Measurements from ENCODE around the gene PANK4.

PANK4 gene

GRCh38 chr1:2535455-2535854, 9.1 kb upstream of the PANK4 start:
- Histone ChIP-seq H3K4me2 (ENCODE audit: low read length) (no peak overlapping the region), H3K27me3 (ENCODE audit: control insufficient read depth, insufficient read depth, low read length) (no peaks in the 10 kb centered on the region), H3K79me2 (no peaks in the 10 kb centered on the region), H3K9ac (no peak overlapping the region), H2AFZ (no peak overlapping the region), H3K36me3 (ENCODE audit: control insufficient read depth, insufficient read depth, low read length) (no peaks in the 10 kb centered on the region), H3K4me3 (ENCODE audit: low read depth, low read length) (no peak overlapping the region), H3K27ac (no peak overlapping the region), H3K9me3 (ENCODE audit: control insufficient read depth, low read length) (no peaks in the 10 kb centered on the region), H3K4me1 (no peaks in the 10 kb centered on the region)
- no peak for TF ChIP-seq CTCF (IDR thresholded peaks at IDR 0.05)

- Histone ChIP-seq H2AFZ (no peak overlapping the region), H3K4me3 (ENCODE audit: low read depth, low read length) (no peak overlapping the region), H3K9me3 (ENCODE audit: control insufficient read depth, low read length) (no peaks in the 10 kb centered on the region), H3K27ac (no peak overlapping the region), H3K4me1 (no peaks in the 10 kb centered on the region), H3K9ac (no peak overlapping the region), H3K27me3 (ENCODE audit: control insufficient read depth, insufficient read depth, low read length) (no peaks in the 10 kb centered on the region), H3K36me3 (ENCODE audit: control insufficient read depth, insufficient read depth, low read length) (no peaks in the 10 kb centered on the region), H3K79me2 (no peaks in the 10 kb centered on the region), H3K4me2 (ENCODE audit: low read length) (no peak overlapping the region)
- TF ChIP-seq CTCF (IDR thresholded peaks at IDR 0.05): no peak
Observed at GRCh38 chr1:2534687-2535441, 8.5 kb upstream of the PANK4 start.

- Histone ChIP-seq H3K27me3 (ENCODE audit: control insufficient read depth, insufficient read depth, low read length) (no peaks in the 10 kb centered on the region), H3K4me2 (ENCODE audit: low read length) (no peak overlapping the region), H3K9me3 (ENCODE audit: control insufficient read depth, low read length) (no peaks in the 10 kb centered on the region), H3K4me3 (ENCODE audit: low read depth, low read length) (no peak overlapping the region), H3K9ac (no peak overlapping the region), H3K79me2 (no peaks in the 10 kb centered on the region), H2AFZ (no peak overlapping the region), H3K27ac (no peak overlapping the region), H3K36me3 (ENCODE audit: control insufficient read depth, insufficient read depth, low read length) (no peaks in the 10 kb centered on the region), H3K4me1 (no peaks in the 10 kb centered on the region)
- TF ChIP-seq CTCF (IDR thresholded peaks at IDR 0.05): no peak
Observed at GRCh38 chr1:2534315-2534686, 7.9 kb upstream of the PANK4 start.

GRCh38 chr1:2533365-2533764, 7.0 kb upstream of the PANK4 start:
- no peak overlapping the region for H3K4me2 ChIP-seq (ENCODE audit: low read length)
- no peak overlapping the region for H3K27ac ChIP-seq
- H3K4me3 ChIP-seq (ENCODE audit: low read depth, low read length): no peak overlapping the region
- no peak overlapping the region for H2AFZ ChIP-seq
- H3K36me3 ChIP-seq (ENCODE audit: control insufficient read depth, insufficient read depth, low read length): no peaks in the 10 kb centered on the region
- no peaks in the 10 kb centered on the region for H3K27me3 ChIP-seq (ENCODE audit: control insufficient read depth, insufficient read depth, low read length)
- no peak overlapping the region for H3K9ac ChIP-seq
- TF ChIP-seq CTCF (IDR thresholded peaks at IDR 0.05): no peak
- H3K79me2 ChIP-seq: no peaks in the 10 kb centered on the region
- peaks cover 3% of the 10 kb centered on the region for H3K4me1 ChIP-seq
- no peaks in the 10 kb centered on the region for H3K9me3 ChIP-seq (ENCODE audit: control insufficient read depth, low read length)
